Activated naive CD4-positive, alpha-beta T cell treated with anti-CD3 and anti-CD28 coated beads, Interleukin-2, amount 50 U/mL, for 16 hours (primary cell): Measurements from ENCODE around the gene DMD.

Experiments
- DNase-seq: peaks from one replicate; pipeline ENCODE4 v3.0.0-alpha.2; 2020

Gene DMD

DNA sequence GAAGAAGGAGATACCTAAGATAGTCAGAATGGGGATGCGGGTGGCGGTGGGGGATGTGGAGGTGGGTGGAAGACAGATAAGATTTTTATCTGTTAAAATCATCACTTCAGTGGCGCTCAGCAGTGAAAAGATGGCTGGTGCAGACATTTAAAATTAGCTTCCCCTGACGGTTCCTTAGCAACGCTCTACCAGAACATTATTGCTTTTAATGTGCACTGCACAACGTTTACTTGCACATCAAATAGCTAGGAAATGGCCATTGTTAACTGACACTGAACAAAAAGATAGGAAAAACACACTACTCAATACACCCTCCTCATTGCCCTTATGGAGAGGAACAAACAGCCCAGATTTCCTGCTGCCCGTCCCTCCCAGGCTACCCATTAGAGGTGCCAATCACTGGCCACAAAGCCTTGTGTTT lies 2078.5 kb downstream of the DMD start:
- no peak for DNase-seq

DNA sequence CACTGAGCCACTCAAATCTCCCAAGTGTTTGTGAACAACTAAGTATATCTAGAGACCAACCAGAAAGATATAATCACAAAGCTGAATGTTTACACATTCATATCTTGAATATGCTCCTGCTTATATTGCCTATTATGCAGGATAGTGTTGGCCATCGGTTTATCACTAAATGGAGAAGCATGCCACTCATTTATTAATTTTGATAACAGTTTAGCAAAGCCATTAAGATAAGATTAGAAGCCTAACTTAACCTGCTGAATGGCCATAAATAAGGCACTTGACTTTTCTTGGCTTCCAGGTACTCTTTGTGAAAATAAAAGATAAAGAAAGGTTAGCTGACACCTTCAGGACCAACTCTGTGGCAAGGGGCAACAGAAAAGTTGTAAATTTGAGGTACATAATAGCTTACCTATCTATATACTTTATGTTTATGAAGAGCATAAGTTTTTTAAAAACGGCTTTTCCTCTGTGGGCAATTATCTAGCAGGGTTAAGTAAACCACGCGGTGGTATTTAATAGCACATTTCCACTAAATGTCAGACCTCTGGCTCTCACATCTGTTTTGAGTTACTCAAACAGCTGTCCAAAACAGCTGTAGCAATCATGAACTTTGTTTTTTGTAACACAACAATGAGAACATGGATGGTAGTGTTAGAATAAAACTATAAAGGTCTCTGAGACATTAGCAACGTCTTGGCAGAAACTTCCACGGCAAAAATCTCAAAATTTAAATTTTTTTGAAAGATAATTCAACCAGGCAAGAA lies 2080.7 kb downstream of the DMD start:
- no peak for DNase-seq

DNA sequence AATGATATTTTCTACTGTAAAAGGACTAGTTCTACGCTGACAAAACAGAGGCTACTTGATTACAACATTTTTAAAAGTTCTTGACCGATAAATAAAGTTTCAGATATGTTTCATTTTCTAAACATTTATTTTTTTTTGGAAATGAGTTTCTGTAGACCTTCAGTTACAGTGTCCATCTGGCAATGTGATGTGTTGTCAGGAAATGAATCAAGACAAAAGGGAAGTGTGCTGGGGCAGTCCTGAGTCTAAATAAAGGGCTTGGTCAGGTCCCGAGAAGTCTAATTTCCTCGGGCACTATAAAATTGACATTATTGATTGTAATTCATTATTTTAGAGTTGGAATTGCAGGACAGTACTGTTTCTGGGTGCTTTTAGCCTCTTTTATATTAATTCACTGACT lies 2082.5 kb downstream of the DMD start:
- DNase-seq = no peak

DNA sequence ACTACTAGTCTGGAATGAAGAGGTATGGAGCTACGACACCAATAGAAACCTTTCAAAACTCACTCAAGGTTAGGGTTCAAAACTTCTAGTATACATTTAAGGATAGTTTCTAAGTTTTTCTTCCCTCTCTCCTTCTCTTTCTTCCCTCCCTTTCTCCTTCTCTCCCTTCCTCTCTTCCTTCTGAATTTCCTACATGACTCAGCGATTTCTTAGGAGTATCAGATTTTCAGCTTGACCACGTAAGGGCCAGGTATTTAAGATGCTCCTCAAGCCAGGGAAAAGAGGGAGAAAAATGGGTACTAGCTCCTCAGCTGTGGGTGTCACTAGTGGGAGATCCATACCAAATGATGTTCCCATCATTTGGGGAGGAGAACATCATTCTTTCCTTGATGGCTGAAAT lies 2083.6 kb downstream of the DMD start:
- no peak for DNase-seq

DNA sequence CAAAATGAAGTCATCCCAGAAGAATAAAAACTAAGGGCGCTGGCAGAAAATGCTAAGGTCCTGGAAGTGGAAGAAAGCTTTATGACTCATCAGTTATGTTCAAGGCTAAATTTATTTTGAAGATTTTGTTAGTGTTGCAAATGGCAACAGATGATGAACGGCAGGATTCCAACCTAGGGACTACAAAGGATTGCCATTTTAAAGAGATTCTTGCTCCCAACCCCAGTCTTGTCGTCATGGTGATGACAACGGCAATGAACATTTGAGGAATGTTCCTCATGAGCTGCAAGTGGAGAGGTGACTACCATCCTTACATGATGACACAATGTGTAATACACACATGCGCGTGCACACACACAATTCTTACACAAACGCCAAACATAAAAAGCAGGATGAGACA lies 2085.1 kb downstream of the DMD start:
- no peak for DNase-seq

DNA sequence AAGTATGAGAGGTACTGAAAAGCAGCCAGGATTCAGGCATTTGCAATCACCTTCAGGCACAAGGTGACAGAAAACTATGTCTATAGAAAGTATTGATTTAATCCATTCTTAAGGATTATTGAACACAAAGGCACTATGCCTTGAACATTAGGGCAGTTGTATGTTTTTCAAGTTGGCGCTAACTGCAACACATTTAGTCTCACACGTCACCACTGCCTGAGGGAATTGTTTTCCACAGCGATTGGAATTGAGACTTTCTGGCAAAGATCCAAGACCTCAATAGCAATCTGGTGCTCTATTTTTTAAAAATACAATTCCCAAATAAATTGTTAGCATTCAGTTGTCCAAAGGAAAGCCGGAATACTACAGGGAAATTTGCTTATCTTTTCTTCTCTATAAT lies 2086.8 kb downstream of the DMD start:
- DNase-seq = no peak

DNA sequence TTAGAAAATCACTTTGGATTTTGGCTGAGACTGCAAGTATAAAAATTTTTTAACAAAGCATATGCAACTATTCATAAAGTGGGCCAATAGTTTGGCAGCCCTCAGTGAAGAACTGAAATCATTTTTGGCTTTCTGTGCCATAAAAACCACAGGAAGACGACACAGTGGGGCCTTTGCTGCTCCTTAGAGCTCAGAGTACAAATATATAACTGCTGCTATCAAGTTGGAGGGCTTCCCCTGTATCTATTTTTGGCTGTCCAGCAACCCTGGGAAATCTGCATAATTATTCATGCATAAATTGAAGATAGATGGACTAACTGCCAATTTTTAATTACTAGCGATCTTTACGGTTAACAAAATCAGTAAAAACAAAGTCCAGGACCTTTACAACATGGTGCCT lies 2088.0 kb downstream of the DMD start:
- DNase-seq = no peak

DNA sequence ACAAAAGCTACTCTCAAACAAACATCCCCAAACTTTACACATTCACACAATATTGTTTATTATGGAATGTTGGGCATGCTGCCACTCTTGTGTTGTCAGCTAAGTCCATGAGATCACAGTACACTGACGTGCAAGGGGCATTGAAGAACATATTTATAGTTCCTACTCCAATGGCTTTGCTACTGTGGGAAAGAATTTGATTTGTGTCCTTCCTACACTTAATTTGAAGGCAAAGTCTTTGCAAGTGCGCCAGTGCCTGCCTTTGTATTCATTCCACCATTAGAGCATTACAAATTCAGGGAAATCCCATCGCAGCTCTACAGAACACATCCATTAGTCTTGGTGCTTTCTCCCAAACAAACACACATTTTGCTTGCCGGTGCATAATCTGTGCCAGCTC lies 2094.1 kb downstream of the DMD start:
- no peak for DNase-seq

DNA sequence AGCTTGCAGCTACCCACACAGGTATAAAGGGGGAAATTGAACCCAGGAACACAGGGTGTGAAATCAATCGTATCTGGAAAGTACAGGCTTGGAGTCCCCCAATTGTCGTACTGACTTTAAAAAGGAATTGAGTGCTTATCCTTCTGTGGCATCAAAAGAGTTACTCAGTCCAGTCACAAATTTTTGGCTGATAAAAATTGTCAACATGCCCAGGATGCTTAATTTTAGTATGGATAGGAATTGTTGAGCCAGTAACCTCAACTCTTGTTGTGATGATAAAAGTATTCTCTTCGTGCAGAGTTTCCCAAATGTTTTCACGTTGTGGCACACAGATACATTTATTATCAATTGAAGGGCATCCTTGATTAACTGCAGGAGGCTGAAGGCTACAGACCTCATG lies 2096.0 kb downstream of the DMD start:
- DNase-seq = no peak

DNA sequence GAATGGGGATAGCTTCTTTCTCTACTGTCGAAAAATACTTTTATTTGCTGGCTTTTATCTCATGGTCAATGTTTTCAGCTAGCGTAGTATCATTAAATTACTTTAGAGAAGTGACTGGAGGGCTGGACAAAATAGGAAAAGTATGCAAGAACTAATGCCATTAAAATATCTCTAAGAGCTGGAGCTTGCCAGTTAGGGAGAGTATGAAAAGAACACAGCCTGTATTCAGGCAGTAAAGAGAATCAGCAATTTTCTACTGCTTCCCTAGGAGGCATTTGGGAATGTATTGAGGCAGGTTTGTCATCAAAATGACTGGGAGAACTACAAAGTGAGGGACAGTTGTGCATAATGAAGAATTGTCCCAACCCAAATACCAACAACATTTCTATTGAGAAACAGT lies 2096.5 kb downstream of the DMD start:
- DNase-seq = no peak

DNA sequence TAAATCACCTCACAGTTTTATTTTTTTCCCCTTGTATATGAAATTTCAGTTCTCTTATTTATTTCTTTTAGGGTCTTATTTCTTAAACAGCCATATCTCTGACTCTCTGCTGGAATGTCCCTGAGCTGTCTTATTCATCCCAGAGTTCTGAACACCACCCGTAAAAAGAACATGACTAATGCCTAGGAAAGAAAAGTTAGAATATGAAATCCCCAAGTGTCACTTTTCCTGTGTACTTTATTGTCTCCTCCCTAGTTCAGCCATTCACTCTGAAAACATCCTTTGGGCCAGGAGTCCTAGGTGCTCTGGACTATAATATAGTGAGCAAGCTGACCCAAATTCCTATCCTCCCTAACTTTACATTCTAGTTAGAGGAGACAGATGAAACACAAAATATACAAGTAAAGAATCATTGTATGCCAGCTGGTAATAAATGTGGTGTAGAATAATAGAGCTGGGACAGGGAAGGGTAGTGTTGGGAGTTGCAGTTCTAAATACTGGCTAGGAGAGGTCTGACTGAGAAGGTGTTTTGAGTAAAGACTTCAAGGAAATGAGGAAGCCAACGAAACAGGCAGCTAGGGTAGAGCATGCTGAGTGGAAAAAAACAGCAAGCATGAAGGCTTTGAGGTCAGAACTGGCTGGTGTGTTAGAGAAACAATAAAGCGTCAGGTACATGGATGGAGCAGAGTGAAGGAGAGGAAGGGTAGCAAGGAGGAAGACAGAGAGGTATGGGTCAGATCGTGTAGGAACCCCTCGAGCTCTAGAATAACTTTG lies 2098.9 kb downstream of the DMD start:
- DNase-seq = no peak

DNA sequence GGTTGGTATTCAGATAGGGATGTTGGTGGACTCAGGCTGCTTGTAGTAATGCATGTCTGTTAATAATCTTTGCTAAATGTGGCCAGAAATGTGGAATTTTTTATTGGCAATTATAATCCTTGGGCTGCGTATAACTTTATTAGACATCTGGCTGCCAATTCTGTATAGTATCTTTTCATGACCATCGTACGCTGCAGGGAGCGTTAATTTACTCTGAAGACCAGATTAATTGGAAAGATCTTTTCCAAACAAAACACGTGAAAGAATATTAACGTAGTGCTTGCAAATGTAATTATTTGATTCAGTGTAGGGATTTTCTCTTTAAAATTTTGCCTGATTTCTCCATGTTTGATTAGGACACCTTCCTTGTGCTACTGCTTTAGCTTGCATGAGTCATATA lies 2100.7 kb downstream of the DMD start:
- no peak for DNase-seq

DNA sequence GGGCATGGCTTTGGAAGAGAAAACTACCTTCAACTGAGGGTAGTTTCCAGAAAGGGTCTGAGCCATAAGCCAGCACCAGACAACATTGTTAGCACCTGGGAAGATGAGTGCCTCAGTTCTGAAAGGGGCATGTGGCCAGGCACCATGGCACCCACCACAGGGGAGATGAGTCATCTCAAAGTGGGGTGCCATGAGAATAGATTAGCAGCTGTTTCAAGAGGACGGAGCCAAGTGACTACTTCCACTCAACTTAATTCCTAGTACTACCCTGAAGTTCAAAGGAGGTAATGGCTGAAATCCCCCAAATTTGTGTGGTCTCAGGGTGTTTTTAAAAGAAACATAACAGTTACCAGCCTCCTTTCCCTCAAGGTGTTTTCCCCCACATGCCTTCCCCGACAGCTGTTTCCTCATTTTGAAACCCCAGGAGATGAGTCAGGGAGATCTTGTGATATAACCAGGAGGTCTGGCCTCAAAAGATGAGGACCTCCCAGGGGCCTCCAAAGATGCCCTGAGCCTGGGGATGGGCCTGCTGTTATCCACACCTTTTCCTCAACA lies 2111.7 kb downstream of the DMD start:
- no peak for DNase-seq

DNA sequence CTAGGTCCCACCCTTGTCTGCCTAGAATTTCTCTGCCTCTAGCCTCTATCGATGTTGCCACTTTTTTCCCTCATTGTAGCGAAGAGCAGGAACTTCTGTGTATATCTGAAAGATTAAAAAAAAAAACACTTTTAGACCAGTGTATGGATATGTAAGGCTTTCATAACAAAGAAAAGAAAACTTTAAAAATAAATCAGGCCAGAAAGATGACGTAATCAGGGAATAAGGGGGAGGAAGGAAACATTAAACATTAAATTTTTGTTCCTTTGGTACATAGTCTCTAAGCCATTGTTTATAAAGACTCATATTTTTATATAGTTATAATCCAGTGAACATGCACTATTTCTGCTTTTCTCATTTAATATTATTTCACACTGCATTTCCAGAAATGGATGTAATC lies 2113.3 kb downstream of the DMD start:
- DNase-seq = no peak

DNA sequence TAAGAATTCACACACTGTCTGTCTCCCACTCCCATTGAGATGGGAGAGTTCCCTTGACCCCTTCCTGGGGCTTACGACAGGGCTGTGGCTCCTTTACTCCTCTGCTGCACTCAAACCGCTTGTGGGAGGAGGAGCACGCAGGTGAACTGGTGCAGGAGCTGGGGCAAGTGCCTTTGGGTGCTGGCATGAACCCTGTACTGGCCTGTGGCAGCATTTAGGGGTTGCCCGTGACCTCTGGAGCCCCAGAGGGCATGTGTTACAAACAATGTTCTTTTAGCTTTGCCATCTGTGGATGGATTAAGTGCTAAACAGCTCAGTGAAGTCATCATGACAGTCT lies 2117.7 kb downstream of the DMD start:
- no peak for DNase-seq

DNA sequence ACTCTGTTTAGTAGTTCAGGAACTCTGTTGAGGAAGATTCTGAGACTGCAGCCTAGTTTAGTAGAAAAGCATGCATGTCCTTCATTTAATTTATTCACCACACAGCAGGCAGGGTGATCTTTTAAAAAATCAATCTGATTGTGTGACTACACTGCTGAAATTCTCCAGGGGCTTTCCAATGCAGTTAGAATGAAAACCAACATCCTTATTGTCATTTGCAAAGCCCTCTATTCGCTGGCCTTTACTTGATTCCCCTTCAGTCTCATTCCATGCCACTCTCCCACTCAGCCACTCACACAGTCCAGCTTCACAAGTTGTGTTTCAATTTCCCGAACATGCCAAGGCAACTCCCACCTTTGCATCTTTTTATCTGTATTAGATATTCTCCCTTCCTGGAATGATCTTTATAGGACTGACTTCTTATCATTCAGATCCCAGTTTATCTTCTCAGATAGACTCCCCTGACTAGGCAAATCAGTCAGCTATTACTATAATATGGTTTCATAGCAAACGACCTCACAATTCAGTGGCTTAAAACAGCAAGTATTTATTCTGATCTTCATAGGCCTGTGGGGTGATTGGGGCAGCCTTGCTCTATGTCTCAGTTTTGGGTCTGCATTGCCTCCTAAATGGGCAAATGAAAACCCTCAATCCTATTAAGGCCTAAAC lies 2118.2 kb downstream of the DMD start:
- no peak for DNase-seq

DNA sequence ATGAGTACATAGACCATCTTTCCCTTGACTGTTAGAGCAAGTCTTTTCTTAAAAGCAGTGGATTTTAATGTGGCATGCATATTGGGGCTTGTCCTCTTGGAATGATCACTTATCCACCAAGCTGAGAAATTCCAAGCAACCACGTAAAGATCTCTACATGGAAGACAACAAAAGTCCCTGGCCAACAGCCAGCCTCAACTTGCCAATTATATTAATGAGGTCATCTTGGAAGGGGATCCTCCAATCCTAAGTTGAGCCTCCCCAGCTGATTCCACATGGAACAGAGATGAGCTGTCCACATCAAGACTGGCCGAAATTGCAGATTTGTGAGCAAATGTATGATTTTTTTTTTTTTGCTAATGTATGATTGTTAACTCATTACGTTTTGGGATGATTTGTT lies 2118.9 kb downstream of the DMD start:
- no peak for DNase-seq

DNA sequence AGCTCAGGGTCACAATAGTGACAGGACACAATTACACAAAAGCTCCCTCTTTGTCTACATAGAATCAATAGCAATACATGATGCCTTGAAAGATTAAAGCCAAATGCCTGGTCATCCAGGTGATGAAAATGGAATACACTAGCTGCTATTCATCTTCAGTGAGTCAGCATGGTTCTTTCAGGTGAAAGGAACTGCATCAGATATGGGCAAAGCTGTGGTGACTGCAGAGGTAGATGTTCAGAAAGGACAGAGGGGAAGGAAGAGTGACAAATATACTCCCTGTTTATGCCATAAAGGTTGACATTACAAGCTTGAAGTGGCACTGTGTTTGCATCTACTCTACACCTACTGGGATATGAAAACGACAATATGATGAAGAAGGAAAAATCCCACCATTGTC lies 2119.5 kb downstream of the DMD start:
- DNase-seq = no peak

DNA sequence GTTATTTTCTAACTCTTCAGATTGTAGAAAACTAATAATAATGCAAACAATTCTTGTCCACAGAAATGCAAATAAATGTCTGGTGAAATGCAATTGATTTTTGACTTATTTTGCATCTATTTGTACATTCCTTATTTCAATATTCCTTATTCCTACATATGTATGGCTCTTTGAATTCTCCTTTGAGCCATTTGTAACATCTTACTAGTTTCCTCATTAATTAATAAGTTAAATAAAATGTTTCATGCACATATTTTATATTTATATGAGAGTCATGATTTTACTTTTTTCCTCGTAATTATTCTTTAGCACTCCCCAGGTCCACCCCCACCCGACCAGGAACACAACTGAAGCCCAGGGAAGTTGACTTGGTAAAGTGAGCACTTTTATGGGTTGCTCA lies 2136.8 kb downstream of the DMD start:
- no peak for DNase-seq

DNA sequence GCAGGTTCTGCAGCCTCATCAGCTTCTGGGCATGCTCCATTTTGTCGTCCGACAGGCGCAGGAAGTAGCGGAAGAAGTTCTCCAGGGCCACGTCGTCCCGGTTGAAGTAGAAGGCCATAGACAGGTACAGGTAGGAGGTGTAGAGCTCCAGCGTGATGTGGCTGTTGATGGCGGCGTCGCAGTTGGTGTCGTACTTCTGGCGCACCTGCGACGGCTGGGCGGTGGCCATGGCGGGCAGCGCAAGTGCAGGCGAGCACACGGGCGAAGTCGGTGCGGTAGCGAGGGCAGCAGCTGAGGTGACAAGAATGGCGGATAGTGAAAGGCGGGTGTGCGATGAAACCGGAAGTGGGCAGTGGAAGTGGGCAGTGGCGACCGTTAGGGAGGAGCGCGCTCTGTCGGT lies 2139.6 kb downstream of the DMD start, which contains the start of gene FTHL17:
TSS of gene FTHL17 (minus strand) at position 317 of the 400 bp plus-strand sequence. CDS start at position 229, 88 bp downstream.
- DNase-seq = no peak

DNA sequence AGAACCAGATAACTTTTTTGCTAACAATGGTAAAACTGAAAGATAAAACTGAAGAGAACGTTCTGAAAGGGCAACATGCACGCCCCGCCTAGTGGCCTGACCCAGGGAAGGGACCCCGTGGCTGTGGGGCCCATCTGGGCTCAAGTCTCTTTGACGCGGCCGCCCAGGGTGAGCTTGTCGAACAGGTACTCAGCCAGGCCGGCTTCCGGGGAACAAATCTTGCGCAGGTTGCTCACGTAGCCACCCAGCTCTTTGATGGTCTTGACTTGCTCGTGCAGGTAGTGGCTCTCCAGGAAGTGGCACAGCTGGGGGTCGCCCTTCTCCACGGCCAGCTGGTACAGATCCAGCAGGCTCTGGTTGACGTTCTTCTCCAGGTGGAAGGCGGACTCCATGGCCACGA lies 2140.1 kb downstream of the DMD start:
- DNase-seq = no peak

DNA sequence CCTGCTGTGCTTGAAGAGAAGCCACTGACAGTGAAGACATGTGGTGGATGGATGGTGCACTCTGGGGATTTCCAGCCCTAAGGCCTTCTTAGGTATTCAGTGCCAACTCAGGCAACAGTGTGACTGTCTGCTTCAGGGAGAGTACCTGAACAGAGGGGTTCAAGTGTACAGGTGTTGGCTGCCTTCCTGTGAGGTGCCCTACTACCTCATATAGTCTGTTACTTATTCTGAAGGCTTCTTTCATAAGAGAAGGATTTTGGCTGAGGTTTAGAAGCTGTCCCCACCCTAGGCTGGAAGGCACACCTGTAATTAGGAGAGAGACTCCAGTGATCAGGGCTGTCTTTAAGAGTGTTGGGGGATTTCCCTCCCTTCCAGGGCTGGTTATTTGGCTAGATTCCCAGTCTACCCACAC lies 2141.3 kb downstream of the DMD start:
- DNase-seq = no peak
